Activated CD8-positive, alpha-beta T cell treated with anti-CD3 and anti-CD28 coated beads, Interleukin-2, amount 10 ng/mL, durations not matched to agents 7 days and 5 days (primary cell): ENCODE results near the gene REEP5. TPM values are rescaled to one million over a fixed set of nuclear protein-coding genes. Genes with fewer than 3 reads are reported as not detected.
"Not testable (repeated sequence)": the region's sequence is repeated elsewhere in the genome, so short reads cannot be mapped to it uniquely, and the experiment has no call there.

Experiments
- ATAC-seq: fragments of 150-1000 bp; cut with Tn5 transposase; one replicate; pipeline ENCODE4 v1.10.0; 2021; ENCODE audit warnings: moderate library complexity
- CTCF ChIA-PET: fragments of 350-600 bp; sonication (Branson Sonifier 250); formaldehyde crosslinking; loops from one replicate; lab custom pipeline; 2021; ENCODE audit warnings: antibody characterized with exemption; lab: Charles Lee
- POLR2A ChIA-PET: fragments of 350-600 bp; sonication (Branson Sonifier 250); formaldehyde crosslinking; loops from one replicate; lab custom pipeline; 2021; ENCODE audit warnings: antibody characterized with exemption; lab: Charles Lee
- DNase-seq: peaks from one replicate; pipeline ENCODE4 v3.0.0-alpha.2; 2020
- H3K27ac Mint-ChIP-seq: one replicate; pipeline ENCODE4 v1.8.0; 2021; ENCODE audit warnings: mild to moderate bottlenecking, mixed read lengths
- H3K27me3 Mint-ChIP-seq: one replicate; pipeline ENCODE4 v1.8.0; 2021; ENCODE audit warnings: low read depth, mixed read lengths
- H3K36me3 Mint-ChIP-seq: one replicate; pipeline ENCODE4 v1.8.0; 2021; ENCODE audit warnings: low read depth, mixed read lengths
- H3K4me1 Mint-ChIP-seq: one replicate; pipeline ENCODE4 v1.8.0; 2021; ENCODE audit warnings: low read depth, mixed read lengths
- H3K4me3 Mint-ChIP-seq: one replicate; pipeline ENCODE4 v1.8.0; 2021; ENCODE audit warnings: mild to moderate bottlenecking, mixed read lengths
- H3K9me3 Mint-ChIP-seq: one replicate; pipeline ENCODE4 v1.8.0; 2022; ENCODE audit warnings: mixed read lengths; ENCODE audit not compliant: insufficient read depth
- total RNA-seq, 2 experiments: library from RNA; stranded (reverse); gene quantifications; one replicate each; pipeline ENCODE4 v1.2.3, GENCODE V29; 2021

Gene REEP5
- total RNA-seq, 2 experiments from 2014 or later = 77.6 to 85.0 TPM

GRCh38 chr5:112865128-112865527 is 56.9 kb downstream of the REEP5 start:
- no peak for DNase-seq
- Mint-ChIP-seq H3K36me3 (peaks cover 66% of the 10 kb centered on the region), H3K9me3 (no peaks in the 10 kb centered on the region), H3K4me3 (no peak overlapping the region), H3K4me1 (peaks cover 60% of the 10 kb centered on the region), H3K27ac (no peak overlapping the region), H3K27me3 (no peaks in the 10 kb centered on the region)
- no peak for ATAC-seq
- ChIA-PET POLR2A (no interaction called here), CTCF (interaction anchor here (0.7 to 4.9 kb wide), 4 partner anchors 17 to 119 kb away, joined by 3 to 22 read pairs (median 4); no protein-coding TSS in a partner anchor)

GRCh38 chr5:112863549-112863948 is 58.5 kb downstream of the REEP5 start:
- peak overlapping the region; percentile 67 for H3K27ac Mint-ChIP-seq
- peaks cover 47% of the 10 kb centered on the region for H3K4me1 Mint-ChIP-seq
- H3K4me3 Mint-ChIP-seq = peak overlapping the region; percentile 95
- CTCF ChIA-PET = no interaction called here
- peaks cover 57% of the 10 kb centered on the region for H3K36me3 Mint-ChIP-seq
- POLR2A ChIA-PET = interaction anchor here (0.6 kb wide), 1 partner anchor 128 kb away, joined by 5 read pairs; no protein-coding TSS in a partner anchor
- ATAC-seq (no peak), DNase-seq (no peak)
- no peaks in the 10 kb centered on the region for H3K9me3 Mint-ChIP-seq
- H3K27me3 Mint-ChIP-seq = peaks cover 3% of the 10 kb centered on the region

GRCh38 chr5:112862085-112862484 is 59.9 kb downstream of the REEP5 start:
- H3K4me3 Mint-ChIP-seq = peak overlapping the region; percentile 95
- DNase-seq = no peak
- peaks cover 46% of the 10 kb centered on the region for H3K36me3 Mint-ChIP-seq
- H3K27me3 Mint-ChIP-seq = peaks cover 11% of the 10 kb centered on the region
- ATAC-seq = no peak
- ChIA-PET POLR2A (interaction anchor here (0.7 to 0.9 kb wide), 2 partner anchors 24 to 58 kb away, joined by 3 read pairs; no protein-coding TSS in a partner anchor), CTCF (interaction anchor here (1.3 to 1.4 kb wide), 2 partner anchors 14 to 17 kb away, joined by 4 to 5 read pairs; no protein-coding TSS in a partner anchor)
- H3K27ac Mint-ChIP-seq = peak overlapping the region; percentile 93
- H3K4me1 Mint-ChIP-seq = peaks cover 42% of the 10 kb centered on the region
- H3K9me3 Mint-ChIP-seq = no peaks in the 10 kb centered on the region

- Mint-ChIP-seq H3K9me3 (no peaks in the 10 kb centered on the region), H3K4me1 (peaks cover 37% of the 10 kb centered on the region), H3K27me3 (peaks cover 13% of the 10 kb centered on the region), H3K36me3 (peaks cover 41% of the 10 kb centered on the region), H3K4me3 (peak overlapping the region; percentile 95), H3K27ac (peak overlapping the region; percentile 93)
- CTCF ChIA-PET = interaction anchor here (0.9 to 1.4 kb wide), 4 partner anchors 17 to 114 kb away, joined by 3 to 4 read pairs (median 4); partner anchors contain the start of gene DCP2
- POLR2A ChIA-PET = interaction anchor here (0.7 to 1.7 kb wide), 7 partner anchors 19 to 117 kb away, joined by 3 to 12 read pairs (median 4); partner anchors contain the start of genes DCP2 and REEP5
- DNase-seq = no peak
- ATAC-seq = no peak
Observed at GRCh38 chr5:112861638-112861985, 60.4 kb downstream of the REEP5 start.

GRCh38 chr5:112860929-112861637 is 60.9 kb downstream of the REEP5 start, which contains the start of gene SRP19:
Gene SRP19, plus strand, starts transcription at chr5:112861287. Its CDS starts 90 bp downstream, at chr5:112861377.
- H3K27ac Mint-ChIP-seq = peak within 1 kb of the TSS; percentile 93
- no peaks in the 10 kb centered on the region for H3K9me3 Mint-ChIP-seq
- CTCF ChIA-PET = interaction anchor here (0.6 to 3.0 kb wide), 11 partner anchors 9 to 153 kb away, joined by 3 to 24 read pairs (median 4); partner anchors contain the start of genes DCP2 and REEP5

GRCh38 chr5:112860571-112860928 is 61.5 kb downstream of the REEP5 start:
- H3K36me3 Mint-ChIP-seq = peaks cover 32% of the 10 kb centered on the region

More at GRCh38 chr5:112860929-112861637, 60.9 kb downstream of the REEP5 start, which contains the start of gene SRP19:
- peak within 1 kb of the TSS; percentile 95 for H3K4me3 Mint-ChIP-seq
- peaks cover 18% of the 10 kb centered on the region for H3K27me3 Mint-ChIP-seq
- DNase-seq = peak; percentile 95
- H3K36me3 Mint-ChIP-seq = peaks cover 36% of the 10 kb centered on the region
- peaks cover 32% of the 10 kb centered on the region for H3K4me1 Mint-ChIP-seq
- POLR2A ChIA-PET = interaction anchor here (0.7 to 1.7 kb wide), 15 partner anchors 9 to 118 kb away, joined by 3 to 12 read pairs (median 3); partner anchors contain the start of genes DCP2 and REEP5
- peak; percentile 97 for ATAC-seq

GRCh38 chr5:112857866-112858265 is 64.2 kb downstream of the REEP5 start:
- Mint-ChIP-seq H3K9me3 (peaks cover 8% of the 10 kb centered on the region), H3K27ac (no peak overlapping the region), H3K27me3 (peaks cover 44% of the 10 kb centered on the region), H3K36me3 (peaks cover 24% of the 10 kb centered on the region), H3K4me1 (peaks cover 16% of the 10 kb centered on the region), H3K4me3 (no peak overlapping the region)
- ATAC-seq (no peak), DNase-seq (no peak)
- ChIA-PET CTCF (no interaction called here), POLR2A (no interaction called here)

More at GRCh38 chr5:112860571-112860928, 61.5 kb downstream of the REEP5 start:
- H3K9me3 Mint-ChIP-seq, ATAC-seq, DNase-seq: not testable (repeated sequence)
- Mint-ChIP-seq H3K4me3 (peak overlapping the region; percentile 95), H3K27me3 (peaks cover 22% of the 10 kb centered on the region), H3K27ac (peak overlapping the region; percentile 93), H3K4me1 (peaks cover 32% of the 10 kb centered on the region)
- CTCF ChIA-PET = interaction anchor here (0.8 to 3.0 kb wide), 8 partner anchors 8 to 153 kb away, joined by 3 to 24 read pairs (median 4); partner anchors contain the start of genes DCP2 and REEP5
- POLR2A ChIA-PET = interaction anchor here (0.6 to 1.7 kb wide), 16 partner anchors 9 to 118 kb away, joined by 3 to 12 read pairs (median 3); partner anchors contain the start of genes DCP2 and REEP5

GRCh38 chr5:112854651-112855050 is 67.4 kb downstream of the REEP5 start:
- H3K27me3 Mint-ChIP-seq = peaks cover 52% of the 10 kb centered on the region
- no peak for ATAC-seq
- POLR2A ChIA-PET = no interaction called here
- CTCF ChIA-PET = interaction anchor here (1.2 kb wide), 1 partner anchor 17 kb away, joined by 3 read pairs; no protein-coding TSS in a partner anchor
- H3K27ac Mint-ChIP-seq = no peak overlapping the region
- peaks cover 8% of the 10 kb centered on the region for H3K9me3 Mint-ChIP-seq
- peaks cover 8% of the 10 kb centered on the region for H3K36me3 Mint-ChIP-seq
- DNase-seq = no peak
- H3K4me1 Mint-ChIP-seq = no peaks in the 10 kb centered on the region
- H3K4me3 Mint-ChIP-seq = no peak overlapping the region

GRCh38 chr5:112849912-112850311 is 72.1 kb downstream of the REEP5 start:
- peaks cover 8% of the 10 kb centered on the region for H3K36me3 Mint-ChIP-seq
- peaks cover 6% of the 10 kb centered on the region for H3K9me3 Mint-ChIP-seq
- peaks cover 23% of the 10 kb centered on the region for H3K27me3 Mint-ChIP-seq
- ChIA-PET CTCF (no interaction called here), POLR2A (no interaction called here)
- H3K27ac Mint-ChIP-seq = no peak overlapping the region
- H3K4me1 Mint-ChIP-seq = peaks cover 4% of the 10 kb centered on the region
- DNase-seq (no peak), ATAC-seq (no peak)
- H3K4me3 Mint-ChIP-seq = no peak overlapping the region

GRCh38 chr5:112848116-112848811 is 73.8 kb downstream of the REEP5 start:
- ATAC-seq (peak; percentile 97), DNase-seq (no peak)
- no peak overlapping the region for H3K27ac Mint-ChIP-seq
- H3K4me3 Mint-ChIP-seq = no peak overlapping the region
- ChIA-PET POLR2A (no interaction called here), CTCF (interaction anchor here (0.6 to 1.6 kb wide), 40 partner anchors 8 to 297 kb away, joined by 3 to 24 read pairs (median 5); partner anchors contain the start of genes REEP5 and SRP19)
- peaks cover 9% of the 10 kb centered on the region for H3K27me3 Mint-ChIP-seq
- no peaks in the 10 kb centered on the region for H3K36me3 Mint-ChIP-seq
- H3K4me1 Mint-ChIP-seq = peaks cover 4% of the 10 kb centered on the region
- H3K9me3 Mint-ChIP-seq = no peaks in the 10 kb centered on the region

GRCh38 chr5:112847306-112847705 is 74.7 kb downstream of the REEP5 start:
- Mint-ChIP-seq H3K9me3 (no peaks in the 10 kb centered on the region), H3K4me1 (peaks cover 4% of the 10 kb centered on the region), H3K27me3 (peaks cover 4% of the 10 kb centered on the region), H3K36me3 (no peaks in the 10 kb centered on the region), H3K4me3 (no peak overlapping the region), H3K27ac (no peak overlapping the region)
- ChIA-PET POLR2A (no interaction called here), CTCF (no interaction called here)
- no peak for DNase-seq
- ATAC-seq = no peak
